H9 (cell line): Measurements from ENCODE around the gene ERVH48-1. TPM values are rescaled to one million over a fixed set of nuclear protein-coding genes. Genes with fewer than 3 reads are reported as not detected.
"Not testable (repeated sequence)": the region's sequence is repeated elsewhere in the genome, so short reads cannot be mapped to it uniquely, and the experiment has no call there.

Experiments used
- DNase-seq: peaks from one replicate; pipeline ENCODE4 v3.0.0-alpha.2; 2017
- H2AFZ ChIP-seq: one replicate; pipeline ENCODE4 v1.6.1; 2013; ENCODE audit warnings: mild to moderate bottlenecking, low read length, control low read depth, moderate library complexity
- H2AK5ac ChIP-seq: 2 replicates; pipeline ENCODE4 v1.6.1; 2013; ENCODE audit warnings: low read length, control low read depth, mixed read lengths; ENCODE audit not compliant: insufficient read length
- H2BK120ac ChIP-seq: one replicate; pipeline ENCODE4 v1.6.1; 2013; ENCODE audit warnings: low read depth, mild to moderate bottlenecking, low read length, control low read depth, inconsistent platforms; ENCODE audit not compliant: poor library complexity, severe bottlenecking
- H2BK12ac ChIP-seq: 2 replicates; pipeline ENCODE4 v1.6.1; 2013; ENCODE audit warnings: low read length, control low read depth, mixed read lengths, low read depth; ENCODE audit not compliant: insufficient read length
- H2BK15ac ChIP-seq: 2 replicates; pipeline ENCODE4 v1.6.1; 2013; ENCODE audit warnings: low read depth, low read length, control low read depth
- H2BK20ac ChIP-seq: one replicate; pipeline ENCODE4 v1.6.1; 2013; ENCODE audit warnings: low read depth, mild to moderate bottlenecking, low read length, control low read depth, inconsistent platforms; ENCODE audit not compliant: poor library complexity, severe bottlenecking
- H2BK5ac ChIP-seq: 2 replicates; pipeline ENCODE4 v1.6.1; 2013; ENCODE audit warnings: low read length, control low read depth, mixed read lengths; ENCODE audit not compliant: insufficient read length
- H3K14ac ChIP-seq: 2 replicates; pipeline ENCODE4 v1.6.1; 2013; ENCODE audit warnings: low read length, control low read depth; ENCODE audit not compliant: insufficient read depth
- H3K18ac ChIP-seq: 2 replicates; pipeline ENCODE4 v1.6.1; 2013; ENCODE audit warnings: low read depth, mild to moderate bottlenecking, mixed read lengths, low read length, control low read depth; ENCODE audit not compliant: insufficient read length
- H3K23ac ChIP-seq: 2 replicates; pipeline ENCODE4 v1.6.1; 2013; ENCODE audit warnings: low read length, control low read depth, mixed read lengths, low read depth; ENCODE audit not compliant: insufficient read length
- H3K23me2 ChIP-seq: 2 replicates; pipeline ENCODE4 v1.6.1; 2013; ENCODE audit warnings: low read depth, mild to moderate bottlenecking, mixed read lengths, low read length, control low read depth; ENCODE audit not compliant: insufficient read length, poor library complexity, severe bottlenecking
- H3K27ac ChIP-seq: 2 replicates; pipeline ENCODE4 v1.5.1; 2013; ENCODE audit warnings: low read length, control low read depth, mixed read lengths, low read depth; ENCODE audit not compliant: insufficient read length
- H3K27me3 ChIP-seq: 2 replicates; pipeline ENCODE4 v1.6.1; 2013; ENCODE audit warnings: low read length, control low read depth, inconsistent platforms; ENCODE audit not compliant: insufficient read depth
- H3K4ac ChIP-seq: 2 replicates; pipeline ENCODE4 v1.6.1; 2013; ENCODE audit warnings: low read depth, mild to moderate bottlenecking, control low read depth, inconsistent platforms, low read length, moderate library complexity
- H3K4me1 ChIP-seq: 2 replicates; pipeline ENCODE4 v1.6.1; 2013; ENCODE audit warnings: low read length, control low read depth, inconsistent platforms; ENCODE audit not compliant: insufficient read depth
- H3K4me2 ChIP-seq: 2 replicates; pipeline ENCODE4 v1.6.1; 2013; ENCODE audit warnings: low read length, control low read depth, mixed read lengths; ENCODE audit not compliant: insufficient read length, insufficient read depth
- H3K56ac ChIP-seq: 2 replicates; pipeline ENCODE4 v1.6.1; 2013; ENCODE audit warnings: low read depth, mild to moderate bottlenecking, mixed read lengths, low read length, control low read depth; ENCODE audit not compliant: insufficient read length
- H3K79me1 ChIP-seq: 2 replicates; pipeline ENCODE4 v1.6.1; 2013; ENCODE audit warnings: low read depth, mild to moderate bottlenecking, moderate library complexity, low read length, control low read depth, inconsistent platforms; ENCODE audit not compliant: insufficient read depth, poor library complexity, severe bottlenecking
- H3K79me2 ChIP-seq: 2 replicates; pipeline ENCODE4 v1.6.1; 2013; ENCODE audit warnings: low read length, control low read depth, inconsistent platforms; ENCODE audit not compliant: insufficient read depth
- H3K9ac ChIP-seq: 2 replicates; pipeline ENCODE4 v1.6.1; 2013; ENCODE audit warnings: low read length, control low read depth, mixed read lengths; ENCODE audit not compliant: insufficient read length; ENCODE audit errors: extremely low read depth
- H3K9me3 ChIP-seq: one replicate; pipeline ENCODE4 v1.6.1; 2013; ENCODE audit warnings: low read depth, low read length, inconsistent platforms; ENCODE audit not compliant: control insufficient read depth
- H3T11ph ChIP-seq: one replicate; pipeline ENCODE4 v1.6.1; 2013; ENCODE audit warnings: mild to moderate bottlenecking, low read length, control low read depth, inconsistent platforms
- H4K20me1 ChIP-seq: one replicate; pipeline ENCODE4 v1.6.1; 2013; ENCODE audit not compliant: control insufficient read depth, insufficient read length, insufficient read depth
- H4K5ac ChIP-seq: 2 replicates; pipeline ENCODE4 v1.6.1; 2013; ENCODE audit warnings: low read depth, mild to moderate bottlenecking, mixed read lengths, low read length, control low read depth; ENCODE audit not compliant: insufficient read length
- H4K8ac ChIP-seq: replicated peaks from 2 replicates; pipeline ENCODE4 v1.6.1; 2013; ENCODE audit warnings: low read length, control low read depth, mixed read lengths, low read depth; ENCODE audit not compliant: insufficient read length
- H4K91ac ChIP-seq: 2 replicates; pipeline ENCODE4 v1.6.1; 2013; ENCODE audit warnings: low read depth, mild to moderate bottlenecking, moderate library complexity, mixed read lengths, low read length, control low read depth; ENCODE audit not compliant: insufficient read length
- H3K27ac Mint-ChIP-seq, 3 experiments: 2 replicates in 2 of 3; 3 replicates in 1 of 3; pipeline ENCODE4 v1.8.0; 2020 to 2021; ENCODE audit warnings: mixed read lengths in 3 of 3, mild to moderate bottlenecking in 1 of 3, moderate library complexity in 1 of 3
- H3K27me3 Mint-ChIP-seq: 2 replicates; pipeline ENCODE4 v1.8.0; 2021; ENCODE audit warnings: low read depth, mild to moderate bottlenecking, moderate library complexity, mixed read lengths
- H3K36me3 Mint-ChIP-seq, 3 experiments: 2 replicates in 2 of 3; 3 replicates in 1 of 3; pipeline ENCODE4 v1.8.0; 2020 to 2021; ENCODE audit warnings: low read depth in 3 of 3, mixed read lengths in 3 of 3; ENCODE audit not compliant: insufficient read depth in 1 of 3
- H3K4me1 Mint-ChIP-seq, 2 experiments: 2 replicates each; pipeline ENCODE4 v1.8.0; 2020; ENCODE audit warnings: mixed read lengths in 2 of 2
- H3K4me3 Mint-ChIP-seq, 2 experiments: 2 replicates in 1 of 2; 3 replicates in 1 of 2; pipeline ENCODE4 v1.8.0; 2020 to 2021; ENCODE audit warnings: mild to moderate bottlenecking in 2 of 2, mixed read lengths in 2 of 2, moderate library complexity in 1 of 2
- H3K9me3 Mint-ChIP-seq, 2 experiments: 2 replicates in 1 of 2; 3 replicates in 1 of 2; pipeline ENCODE4 v1.8.0; 2020; ENCODE audit warnings: mild to moderate bottlenecking in 2 of 2, mixed read lengths in 2 of 2, moderate library complexity in 1 of 2
- WGBS: extraction: QIAGEN DNeasy Blood & Tissue Kit; methylation state at CpG from one replicate; pipeline ENCODE4 v1.1.7; 2013; ENCODE audit warnings: missing lambda C conversion rate, low lambda C conversion rate, mixed read lengths; ENCODE audit not compliant: insufficient read length; ENCODE audit errors: extremely low coverage; 5-methylcytosine and 5-hydroxymethylcytosine counted together
- total RNA-seq: library from RNA; stranded (reverse); gene quantifications from 2 replicates; pipeline ENCODE4 v1.2.1, GENCODE V29; 2021
- TF ChIP-seq, protein P1 (sequence below): fragments of 200-600 bp; sonication (generic); conservative IDR thresholded peaks from 3 replicates; pipeline ENCODE4 v1.8.0; 2021; ENCODE audit warnings: antibody characterized with exemption, mild to moderate bottlenecking

The ERVH48-1 gene
- total RNA-seq, 1 experiment from 2014 or later: 234 TPM

DNA sequence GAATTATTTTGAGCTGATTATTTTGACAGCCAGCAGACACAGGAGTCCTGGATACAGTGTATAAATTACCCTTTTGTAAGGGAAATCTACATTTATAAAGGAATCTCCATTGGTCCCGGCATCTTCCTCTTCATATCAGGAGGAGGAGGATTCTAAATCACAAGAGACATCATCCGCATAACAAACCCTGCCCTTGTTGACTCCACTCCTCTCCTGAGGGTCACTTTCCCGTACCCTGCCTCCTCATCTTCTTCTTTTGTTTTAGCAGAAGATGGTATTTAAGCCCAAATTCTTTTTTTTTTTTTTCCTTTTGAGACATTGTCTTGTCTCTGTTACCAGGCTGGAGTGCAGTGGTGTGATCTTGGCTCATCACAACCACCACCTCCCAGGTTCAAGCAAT lies 34.3 kb upstream of the ERVH48-1 start:
- TF ChIP-seq, protein P1, sequence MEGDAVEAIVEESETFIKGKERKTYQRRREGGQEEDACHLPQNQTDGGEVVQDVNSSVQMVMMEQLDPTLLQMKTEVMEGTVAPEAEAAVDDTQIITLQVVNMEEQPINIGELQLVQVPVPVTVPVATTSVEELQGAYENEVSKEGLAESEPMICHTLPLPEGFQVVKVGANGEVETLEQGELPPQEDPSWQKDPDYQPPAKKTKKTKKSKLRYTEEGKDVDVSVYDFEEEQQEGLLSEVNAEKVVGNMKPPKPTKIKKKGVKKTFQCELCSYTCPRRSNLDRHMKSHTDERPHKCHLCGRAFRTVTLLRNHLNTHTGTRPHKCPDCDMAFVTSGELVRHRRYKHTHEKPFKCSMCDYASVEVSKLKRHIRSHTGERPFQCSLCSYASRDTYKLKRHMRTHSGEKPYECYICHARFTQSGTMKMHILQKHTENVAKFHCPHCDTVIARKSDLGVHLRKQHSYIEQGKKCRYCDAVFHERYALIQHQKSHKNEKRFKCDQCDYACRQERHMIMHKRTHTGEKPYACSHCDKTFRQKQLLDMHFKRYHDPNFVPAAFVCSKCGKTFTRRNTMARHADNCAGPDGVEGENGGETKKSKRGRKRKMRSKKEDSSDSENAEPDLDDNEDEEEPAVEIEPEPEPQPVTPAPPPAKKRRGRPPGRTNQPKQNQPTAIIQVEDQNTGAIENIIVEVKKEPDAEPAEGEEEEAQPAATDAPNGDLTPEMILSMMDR: no peak
- H2AFZ ChIP-seq: no peak overlapping the region
- no peak overlapping the region for H2BK15ac ChIP-seq
- H4K20me1 ChIP-seq: no peaks in the 10 kb centered on the region
- H3K79me1 ChIP-seq: no peaks in the 10 kb centered on the region
- H2BK120ac ChIP-seq: no peak overlapping the region
- H4K8ac ChIP-seq: no peak overlapping the region
- Mint-ChIP-seq H3K27me3 (no peaks in the 10 kb centered on the region), H3K4me1 (peaks cover 57 to 61% of the 10 kb centered on the region in 2 experiments), H3K27ac (peak overlapping the region; percentile 97 to 100 (median 99); a peak in 6 of 7 replicates), H3K9me3 (peaks cover 5 to 7% of the 10 kb centered on the region in 2 experiments; a peak in 4 of 5 replicates), H3K36me3 (peaks cover 0 to 8% (median 7%) of the 10 kb centered on the region in 3 experiments; a peak in 3 of 7 replicates), H3K4me3 (peak overlapping the region in 1 of 2 experiments; percentile 28; a peak in 1 of 5 replicates)
- no peak overlapping the region for H4K91ac ChIP-seq
- no peak overlapping the region for H2BK20ac ChIP-seq
- no peak overlapping the region for H3K9ac ChIP-seq
- peak; percentile 82 for DNase-seq
- H3K14ac ChIP-seq: no peak overlapping the region
- no peak overlapping the region for H3K4me2 ChIP-seq
- H3K9me3 ChIP-seq: no peaks in the 10 kb centered on the region
- no peak overlapping the region for H3K23ac ChIP-seq
- H2BK12ac ChIP-seq: no peak overlapping the region
- H3K23me2 ChIP-seq: no peaks in the 10 kb centered on the region
- no peak overlapping the region for H2AK5ac ChIP-seq
- peaks cover 6% of the 10 kb centered on the region; the same call in 1 of the 2 replicates for H3K4me1 ChIP-seq
- peak overlapping the region; percentile 89 for H3K27ac ChIP-seq
- H3K4ac ChIP-seq: no peak overlapping the region
- no peak overlapping the region for H3K18ac ChIP-seq
- no CpG with 5 or more reads among the region's 3 CpGs for WGBS
- H3T11ph ChIP-seq: no peak overlapping the region
- H3K56ac ChIP-seq: no peak overlapping the region
- H4K5ac ChIP-seq: no peak overlapping the region
- H2BK5ac ChIP-seq: no peak overlapping the region
- H3K79me2 ChIP-seq: no peaks in the 10 kb centered on the region
- H3K27me3 ChIP-seq: no peaks in the 10 kb centered on the region

GRCh38 chr21:42958122-42958521 lies 32.7 kb upstream of the ERVH48-1 start:
- DNase-seq, H3K79me1 ChIP-seq, H4K5ac ChIP-seq, H3K9me3 ChIP-seq, H3K27me3 ChIP-seq, H2BK15ac ChIP-seq, H3K79me2 ChIP-seq, H3K56ac ChIP-seq, H2BK5ac ChIP-seq, H3K9ac ChIP-seq, H3K23me2 ChIP-seq, H3K4ac ChIP-seq, H3K4me1 ChIP-seq, H3K23ac ChIP-seq, H3K27me3 Mint-ChIP-seq, H2BK20ac ChIP-seq, H4K91ac ChIP-seq, H3T11ph ChIP-seq, H4K20me1 ChIP-seq, H4K8ac ChIP-seq, H2AK5ac ChIP-seq, H3K4me2 ChIP-seq, H3K9me3 Mint-ChIP-seq, H2AFZ ChIP-seq, H2BK120ac ChIP-seq, H3K36me3 Mint-ChIP-seq: not testable (repeated sequence)
- Histone ChIP-seq H2BK12ac (peak overlapping the region; percentile 84), H3K18ac (peak overlapping the region; percentile 36), H3K14ac (peak overlapping the region; percentile 43; the same call in 1 of the 2 replicates), H3K27ac (peak overlapping the region; percentile 98)
- Mint-ChIP-seq H3K27ac (peak overlapping the region; percentile 87 to 100 (median 99)), H3K4me3 (peak overlapping the region in 1 of 2 experiments; percentile 35; a peak in 2 of 5 replicates), H3K4me1 (peaks cover 49 to 55% of the 10 kb centered on the region in 2 experiments)
- whole genome bisulfite sequencing: no CpG with 5 or more reads among the region's 6 CpGs
